NCI-H526 (cell line): Measurements from ENCODE around the gene MYBPH.

Experiments used
- DNase-seq, 2 experiments: peaks; one replicate each; lab custom pipeline; 2025; lab: John Stamatoyannopoulos, UW

Gene MYBPH

DNA sequence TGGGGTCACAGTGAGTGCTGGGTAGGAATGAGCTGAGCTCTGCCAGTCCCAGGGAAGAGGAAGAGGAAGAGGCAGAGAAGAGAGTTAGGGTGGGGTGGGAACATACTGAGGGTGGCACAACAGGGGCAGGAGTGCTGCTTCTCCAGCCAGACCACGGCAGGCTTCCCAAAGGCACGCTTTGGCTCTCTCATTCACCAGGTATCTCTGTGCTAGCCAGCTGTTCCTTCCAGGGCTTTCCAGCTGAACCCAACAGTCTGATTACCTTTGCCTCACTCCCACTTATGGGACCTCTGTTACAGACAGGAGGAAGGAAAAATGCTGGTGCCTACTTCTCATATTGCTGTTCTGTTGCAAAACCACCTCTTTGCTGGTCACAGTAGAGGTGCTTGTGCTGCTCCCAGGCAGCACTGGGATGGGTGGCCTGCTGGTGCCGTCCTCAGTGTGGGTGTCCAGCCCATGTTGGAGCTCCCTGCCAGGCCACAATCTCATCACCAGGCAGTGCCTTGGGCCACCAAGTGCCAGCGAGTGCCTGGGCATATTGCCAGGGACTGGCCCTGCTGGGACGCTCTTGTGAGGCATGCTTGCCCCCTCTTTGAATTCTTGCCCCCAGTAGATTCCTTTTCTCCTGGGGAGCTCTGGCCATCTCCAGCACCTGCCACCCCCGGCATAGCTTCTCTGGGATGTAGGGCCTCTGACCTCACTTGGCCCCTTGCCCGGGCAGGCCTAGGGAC, 46.0 kb downstream of the MYBPH start:
- peak in 1 of 2 experiments; percentile 14 for DNase-seq

DNA sequence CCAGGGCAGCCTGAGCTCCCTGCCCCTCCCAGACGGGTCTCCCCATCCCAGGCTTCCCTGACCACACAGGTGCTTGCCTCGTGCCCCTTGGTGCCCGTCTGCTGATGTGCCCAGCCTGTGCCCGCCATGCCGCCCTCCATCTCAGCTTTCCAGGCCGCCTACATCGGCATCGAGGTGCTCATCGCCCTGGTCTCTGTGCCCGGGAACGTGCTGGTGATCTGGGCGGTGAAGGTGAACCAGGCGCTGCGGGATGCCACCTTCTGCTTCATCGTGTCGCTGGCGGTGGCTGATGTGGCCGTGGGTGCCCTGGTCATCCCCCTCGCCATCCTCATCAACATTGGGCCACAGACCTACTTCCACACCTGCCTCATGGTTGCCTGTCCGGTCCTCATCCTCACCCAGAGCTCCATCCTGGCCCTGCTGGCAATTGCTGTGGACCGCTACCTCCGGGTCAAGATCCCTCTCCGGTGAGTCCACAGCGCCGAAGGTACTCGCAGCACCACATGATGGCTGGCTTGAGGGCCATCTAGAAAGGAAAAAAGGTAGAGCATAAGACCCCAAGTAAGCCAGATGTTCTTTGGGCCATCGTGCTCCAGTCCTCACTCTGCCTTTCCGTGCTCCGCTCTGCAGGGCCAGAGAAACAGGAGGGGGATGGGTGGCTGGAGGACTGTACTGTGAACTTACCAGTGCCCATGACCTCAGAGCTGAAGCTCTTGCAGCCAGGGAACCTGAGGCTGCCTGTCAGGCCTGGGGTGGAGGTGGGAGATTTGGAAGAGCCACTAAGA, 46.7 kb downstream of the MYBPH start:
- no peak for DNase-seq

DNA sequence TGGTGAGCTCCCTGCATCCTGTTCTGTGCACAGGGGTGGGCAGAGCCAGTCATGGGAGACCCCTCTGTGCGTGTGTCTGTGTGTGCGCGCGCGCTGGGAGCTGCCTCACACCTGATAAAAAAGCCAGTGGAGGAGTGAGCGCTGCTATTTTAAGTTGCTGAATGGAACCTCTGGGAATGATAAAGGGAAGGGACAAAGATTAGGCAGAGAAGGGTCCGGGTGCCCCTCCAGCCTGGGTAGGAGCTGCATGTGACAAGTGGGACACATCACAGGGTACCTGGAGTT, 47.3 kb downstream of the MYBPH start:
- no peak for DNase-seq

DNA sequence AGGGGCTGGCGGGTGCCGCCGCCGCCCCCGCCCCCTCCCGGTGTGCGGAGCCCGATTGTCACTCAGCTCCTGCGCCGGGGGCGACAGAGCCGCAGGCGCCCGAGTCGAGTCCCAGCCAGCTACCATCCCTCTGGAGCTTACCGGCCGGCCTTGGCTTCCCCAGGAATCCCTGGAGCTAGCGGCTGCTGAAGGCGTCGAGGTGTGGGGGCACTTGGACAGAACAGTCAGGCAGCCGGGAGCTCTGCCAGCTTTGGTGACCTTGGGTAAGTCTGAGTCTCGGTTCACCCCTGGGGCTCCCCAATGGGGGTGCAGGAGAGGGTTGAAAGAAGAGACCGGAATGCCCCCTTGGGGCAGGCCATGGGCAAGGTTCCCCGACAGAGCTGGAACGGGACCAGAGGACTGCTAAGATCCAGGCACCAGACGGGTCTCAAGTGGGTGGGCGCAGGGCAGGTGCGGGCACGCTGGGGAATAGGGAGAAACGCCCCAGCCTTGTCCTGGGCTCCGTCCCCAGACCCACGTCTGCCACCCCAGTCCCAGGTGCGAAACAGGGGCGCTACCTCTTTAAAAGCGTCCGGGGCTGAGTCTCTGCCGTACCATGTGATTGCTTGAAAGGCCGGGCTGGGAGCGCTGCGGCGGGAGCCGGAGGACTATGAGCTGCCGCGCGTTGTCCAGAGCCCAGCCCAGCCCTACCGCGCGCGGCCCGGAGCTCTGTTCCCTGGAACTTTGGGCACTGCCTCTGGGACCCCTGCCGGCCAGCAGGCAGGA, 47.8 kb downstream of the MYBPH start, which contains the start of gene ADORA1:
Gene ADORA1 (plus strand): TSS at position 61 of the 765 bp plus-strand sequence. CDS start 1,116 bp downstream, outside the sequence.
- peak; percentile 20 to 67 for DNase-seq

- no peak for DNase-seq
These were observed 48.6 kb downstream of the MYBPH start for GRCh38 chr1:203126866-203127665.

GRCh38 chr1:203126151-203126865, 49.3 kb downstream of the MYBPH start:
- DNase-seq: no peak

DNA sequence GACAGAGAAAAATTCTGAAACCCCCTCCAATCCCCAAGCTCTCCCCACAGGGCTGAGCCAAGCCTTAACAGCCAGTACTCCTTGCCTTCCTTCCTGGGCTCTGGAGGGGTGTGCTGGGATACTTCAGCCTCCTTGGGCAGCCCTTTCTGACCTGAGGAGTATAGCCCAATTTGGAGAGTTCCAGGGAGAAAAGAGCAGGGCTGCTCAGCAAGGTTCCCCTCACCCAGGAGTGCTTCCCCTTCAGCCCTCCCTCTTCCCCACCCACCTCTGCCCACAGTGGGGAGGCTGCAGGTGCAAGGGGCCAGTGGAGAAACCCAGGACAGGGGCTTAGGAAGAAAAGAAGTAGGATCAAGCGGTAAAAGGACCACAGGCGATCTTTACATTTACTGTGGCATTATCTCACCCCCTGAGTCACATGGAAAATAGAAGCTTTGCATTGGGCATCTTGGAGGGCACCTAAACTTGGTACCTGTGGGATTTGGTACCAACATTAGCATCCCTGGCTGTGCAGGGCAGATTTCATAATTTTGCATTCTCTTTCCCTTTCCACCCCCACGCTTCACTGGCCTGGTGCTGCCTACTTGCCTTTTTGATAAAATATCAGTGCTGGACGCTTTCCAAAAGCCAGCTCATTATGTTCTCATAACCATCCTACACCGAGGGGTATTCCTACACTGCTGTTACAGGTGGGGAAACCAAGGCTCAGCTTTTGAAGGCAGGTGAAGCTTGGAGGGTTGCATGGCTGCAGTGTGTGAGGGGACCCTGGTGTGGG, 50.9 kb downstream of the MYBPH start:
- DNase-seq: no peak

GRCh38 chr1:203124011-203124410, 51.6 kb downstream of the MYBPH start:
- no peak for DNase-seq

- DNase-seq: no peak
These were observed 53.5 kb downstream of the MYBPH start for GRCh38 chr1:203122159-203122558.

DNA sequence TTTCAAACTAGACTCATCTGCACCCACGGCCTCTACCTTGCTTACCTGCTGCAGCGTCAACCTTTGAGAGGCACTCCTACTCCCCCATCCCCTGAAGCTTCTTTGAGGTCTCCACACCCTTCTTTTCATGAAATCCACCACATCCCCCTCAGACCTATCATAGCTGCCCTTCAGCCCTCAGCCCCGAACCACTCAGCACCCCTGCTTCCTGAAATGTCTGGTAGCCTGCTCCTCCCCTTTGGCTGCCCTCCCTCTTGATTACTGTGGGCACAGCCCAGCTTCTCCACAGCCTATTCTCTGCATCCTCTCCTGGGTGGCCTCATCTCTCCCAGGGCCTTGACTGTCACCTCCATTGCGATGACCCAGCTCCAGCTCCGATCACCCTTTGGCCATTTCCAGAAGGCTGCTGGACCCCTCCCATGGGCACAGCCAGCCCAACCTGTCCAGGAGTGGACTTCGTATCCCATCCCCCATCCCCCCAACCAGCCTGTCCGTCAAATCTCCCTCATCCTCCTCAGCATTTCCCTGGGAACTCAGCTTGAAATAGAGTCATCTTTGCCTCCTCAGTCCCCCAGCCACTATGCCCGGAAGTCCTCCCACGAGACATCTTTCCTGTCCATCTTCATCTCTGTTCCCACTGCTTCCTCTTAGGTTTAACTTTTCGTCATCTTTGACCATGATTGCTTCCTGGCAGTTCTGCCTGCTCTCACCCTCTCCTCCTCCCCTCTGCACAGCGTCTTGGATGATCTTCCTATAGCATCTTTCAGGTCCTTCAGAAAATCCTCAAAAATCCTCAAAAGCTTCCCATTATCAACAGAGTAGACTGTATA, 54.2 kb downstream of the MYBPH start:
- DNase-seq: no peak

- no peak for DNase-seq
These were observed 55.1 kb downstream of the MYBPH start for GRCh38 chr1:203120325-203121153.
